Choroid plexus epithelial cell (primary cell): ENCODE data around the gene IL17RB.

Source experiments
- DNase-seq: peaks from one replicate; pipeline ENCODE4 v3.0.0-alpha.2; 2010; ENCODE audit warnings: low read depth
- H3K4me3 ChIP-seq: 2 replicates; pipeline ENCODE4 v1.5.1; 2011; ENCODE audit warnings: low read depth, mild to moderate bottlenecking, control low read depth, low read length, moderate library complexity
- TF ChIP-seq, protein P1 (sequence below): conservative IDR thresholded peaks from 2 replicates; pipeline ENCODE4 v1.5.1; 2011; ENCODE audit warnings: low read depth, mild to moderate bottlenecking, control low read depth, inconsistent platforms, low read length, moderate library complexity

IL17RB gene

DNA sequence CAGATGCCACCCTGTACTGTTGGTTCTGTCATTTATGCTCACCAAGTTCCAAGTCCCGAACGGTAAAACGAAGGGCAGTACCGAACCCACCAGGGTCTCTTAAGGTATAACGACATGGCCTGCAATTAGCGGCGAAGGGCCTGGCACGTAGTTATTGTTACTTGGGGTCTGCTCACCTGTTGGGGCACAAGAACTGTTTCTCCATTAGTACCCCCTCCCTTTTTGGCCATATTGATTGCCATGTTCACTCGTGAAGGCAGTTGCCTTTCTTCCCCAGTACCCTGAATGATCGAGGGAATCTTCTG lies 435 bp downstream of the IL17RB start:
- no peak for DNase-seq
- TF ChIP-seq, protein P1, sequence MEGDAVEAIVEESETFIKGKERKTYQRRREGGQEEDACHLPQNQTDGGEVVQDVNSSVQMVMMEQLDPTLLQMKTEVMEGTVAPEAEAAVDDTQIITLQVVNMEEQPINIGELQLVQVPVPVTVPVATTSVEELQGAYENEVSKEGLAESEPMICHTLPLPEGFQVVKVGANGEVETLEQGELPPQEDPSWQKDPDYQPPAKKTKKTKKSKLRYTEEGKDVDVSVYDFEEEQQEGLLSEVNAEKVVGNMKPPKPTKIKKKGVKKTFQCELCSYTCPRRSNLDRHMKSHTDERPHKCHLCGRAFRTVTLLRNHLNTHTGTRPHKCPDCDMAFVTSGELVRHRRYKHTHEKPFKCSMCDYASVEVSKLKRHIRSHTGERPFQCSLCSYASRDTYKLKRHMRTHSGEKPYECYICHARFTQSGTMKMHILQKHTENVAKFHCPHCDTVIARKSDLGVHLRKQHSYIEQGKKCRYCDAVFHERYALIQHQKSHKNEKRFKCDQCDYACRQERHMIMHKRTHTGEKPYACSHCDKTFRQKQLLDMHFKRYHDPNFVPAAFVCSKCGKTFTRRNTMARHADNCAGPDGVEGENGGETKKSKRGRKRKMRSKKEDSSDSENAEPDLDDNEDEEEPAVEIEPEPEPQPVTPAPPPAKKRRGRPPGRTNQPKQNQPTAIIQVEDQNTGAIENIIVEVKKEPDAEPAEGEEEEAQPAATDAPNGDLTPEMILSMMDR = no peak
- H3K4me3 ChIP-seq = no peak overlapping the region

DNA sequence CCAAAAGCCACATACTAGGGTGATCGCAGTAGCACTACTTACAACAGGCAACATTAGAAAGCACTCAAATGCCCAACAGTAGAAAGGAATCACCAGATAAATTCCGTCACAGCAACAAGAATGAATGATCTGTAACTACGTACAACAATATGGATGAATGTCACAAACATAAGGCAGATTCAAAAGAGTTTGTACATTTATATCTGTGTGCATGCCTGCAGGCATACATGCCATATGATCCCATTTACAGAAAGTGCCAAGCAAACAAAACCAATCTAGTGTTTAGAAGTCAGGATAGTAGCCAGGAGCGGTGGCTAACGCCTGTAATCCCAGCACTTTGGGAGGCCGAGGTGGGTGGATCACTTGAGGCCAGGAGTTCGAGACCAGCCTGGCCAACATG lies 3.5 kb downstream of the IL17RB start:
- TF ChIP-seq, protein P1 = no peak
- no peak overlapping the region for H3K4me3 ChIP-seq
- no peak for DNase-seq

DNA sequence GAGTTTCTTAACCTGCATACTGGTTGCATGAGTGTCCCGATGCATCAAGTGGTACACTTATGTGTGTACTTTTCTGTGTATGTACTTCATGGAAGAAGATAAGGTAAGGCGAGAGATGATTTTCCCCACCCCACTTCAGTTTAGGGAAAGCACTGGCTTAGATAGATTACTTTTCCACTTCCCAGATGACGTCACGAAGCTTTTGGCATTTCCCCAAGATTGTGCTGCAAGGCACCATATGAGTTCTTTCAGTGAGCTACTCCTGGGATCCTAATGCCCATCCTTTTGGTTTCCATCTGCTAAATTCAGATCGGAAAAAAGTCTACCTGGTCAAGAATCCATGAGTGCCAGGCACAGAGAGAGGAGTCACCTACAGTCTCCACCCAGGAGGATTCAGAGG lies 4.5 kb downstream of the IL17RB start:
- peak; percentile 51 for DNase-seq
- TF ChIP-seq, protein P1 = no peak
- H3K4me3 ChIP-seq = no peak overlapping the region

DNA sequence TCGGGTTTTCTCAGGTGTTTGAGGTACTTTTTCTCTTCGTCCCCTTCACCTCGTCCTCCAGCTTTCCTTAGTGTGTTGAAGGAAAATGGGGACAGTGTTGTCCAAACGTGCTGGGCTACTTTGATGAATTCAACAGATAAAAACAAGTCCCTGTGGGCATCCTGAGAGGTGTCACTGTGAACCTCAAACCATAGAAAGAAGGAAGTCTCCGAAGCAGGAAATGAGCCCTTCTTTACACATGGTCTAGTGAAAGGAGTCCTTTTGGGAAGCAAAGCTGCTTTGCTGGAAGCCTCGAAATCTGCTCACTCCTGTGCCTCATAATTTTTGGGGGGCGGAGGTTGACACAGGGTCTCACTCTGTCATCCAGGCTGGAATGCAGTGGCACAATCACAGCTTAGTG lies 10.6 kb downstream of the IL17RB start:
- H3K4me3 ChIP-seq = no peak overlapping the region
- DNase-seq = no peak
- TF ChIP-seq, protein P1 = no peak

DNA sequence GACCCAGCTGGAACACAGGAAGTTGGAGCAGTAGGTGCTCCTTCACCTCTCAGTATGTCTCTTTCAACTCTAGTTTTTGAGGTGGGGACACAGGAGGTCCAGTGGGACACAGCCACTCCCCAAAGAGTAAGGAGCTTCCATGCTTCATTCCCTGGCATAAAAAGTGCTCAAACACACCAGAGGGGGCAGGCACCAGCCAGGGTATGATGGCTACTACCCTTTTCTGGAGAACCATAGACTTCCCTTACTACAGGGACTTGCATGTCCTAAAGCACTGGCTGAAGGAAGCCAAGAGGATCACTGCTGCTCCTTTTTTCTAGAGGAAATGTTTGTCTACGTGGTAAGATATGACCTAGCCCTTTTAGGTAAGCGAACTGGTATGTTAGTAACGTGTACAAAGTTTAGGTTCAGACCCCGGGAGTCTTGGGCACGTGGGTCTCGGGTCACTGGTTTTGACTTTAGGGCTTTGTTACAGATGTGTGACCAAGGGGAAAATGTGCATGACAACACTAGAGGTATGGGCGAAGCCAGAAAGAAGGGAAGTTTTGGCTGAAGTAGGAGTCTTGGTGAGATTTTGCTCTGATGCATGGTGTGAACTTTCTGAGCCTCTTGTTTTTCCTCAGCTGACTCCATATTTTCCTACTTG lies 11.9 kb downstream of the IL17RB start:
- DNase-seq = no peak
- TF ChIP-seq, protein P1 = peak; percentile 23

DNA sequence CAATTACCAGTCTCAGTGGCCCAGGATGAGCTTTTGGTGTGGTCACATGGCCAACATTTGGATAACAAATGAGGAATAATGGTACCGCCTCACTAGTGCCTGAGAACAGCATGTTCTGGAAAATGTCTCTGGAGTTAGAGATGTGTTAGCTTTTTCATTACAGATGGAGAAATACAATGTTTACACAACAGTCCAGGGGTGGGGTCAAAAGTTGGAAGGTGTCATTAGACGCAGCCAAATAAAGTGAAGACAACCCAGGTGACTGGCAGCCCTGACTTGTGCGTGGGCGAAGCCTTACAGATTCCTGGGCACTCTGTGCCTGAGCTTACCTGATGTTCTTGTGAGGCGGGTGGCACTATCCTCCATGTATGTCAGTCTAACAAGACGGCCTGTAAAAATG lies 12.8 kb downstream of the IL17RB start:
- no peak for DNase-seq
- no peak overlapping the region for H3K4me3 ChIP-seq
- TF ChIP-seq, protein P1 = no peak

More for the DNA sequence above, 11.9 kb downstream of the IL17RB start:
- no peak overlapping the region for H3K4me3 ChIP-seq

DNA sequence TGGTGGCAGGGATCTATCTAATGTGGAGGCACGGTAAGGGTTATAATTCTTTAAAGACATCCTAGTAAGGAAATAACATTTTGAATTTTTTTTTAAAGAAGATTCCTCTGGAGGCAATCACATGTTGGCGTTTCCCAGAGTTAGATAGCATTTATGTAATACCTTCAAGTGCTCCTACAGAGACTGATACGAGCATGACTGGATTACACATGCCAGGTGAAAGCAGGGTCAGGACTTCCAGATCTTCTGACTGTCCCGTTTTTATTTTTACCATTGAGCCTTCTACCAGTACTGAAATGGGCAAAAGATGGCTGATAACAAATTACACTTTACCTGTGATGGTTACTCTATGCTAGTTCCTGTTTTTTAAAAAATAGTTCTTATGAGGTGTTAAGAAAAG lies 13.8 kb downstream of the IL17RB start:
- TF ChIP-seq, protein P1 = no peak

More for the DNA sequence above, 13.8 kb downstream of the IL17RB start:
- H3K4me3 ChIP-seq = no peak overlapping the region
- DNase-seq = no peak
